Stimulated activated CD4-positive, alpha-beta T cell treated with anti-CD3 and anti-CD28 coated beads, Interleukin-15, amount 100 ng/mL, for 48 hours (primary cell): Measurements from ENCODE around the gene CDK14.

Source experiments
- DNase-seq, 2 donors: peaks; one replicate each; pipeline ENCODE4 v3.0.0-alpha.2; 2020; ENCODE audit warnings: low read depth in 2 of 2

Gene CDK14

GRCh38 chr7:90951986-90952954 lies 356.1 kb downstream of the CDK14 start:
- DNase-seq: no peak

GRCh38 chr7:90955641-90956207 lies 359.6 kb downstream of the CDK14 start:
- DNase-seq: no peak

- no peak for DNase-seq
These were observed 361.8 kb downstream of the CDK14 start for GRCh38 chr7:90957883-90958282.

- no peak for DNase-seq
These were observed 362.5 kb downstream of the CDK14 start for GRCh38 chr7:90958647-90959046.

GRCh38 chr7:90961037-90961725 lies 365.1 kb downstream of the CDK14 start:
- DNase-seq: no peak

GRCh38 chr7:90965211-90965610 lies 369.1 kb downstream of the CDK14 start:
- no peak for DNase-seq

- no peak for DNase-seq
These were observed 370.2 kb downstream of the CDK14 start for GRCh38 chr7:90966346-90966745.

- no peak for DNase-seq
These were observed 372.8 kb downstream of the CDK14 start for GRCh38 chr7:90968871-90969270.

GRCh38 chr7:90972906-90973550 lies 376.9 kb downstream of the CDK14 start:
- no peak for DNase-seq

GRCh38 chr7:90977056-90977455 lies 380.9 kb downstream of the CDK14 start:
- no peak for DNase-seq

GRCh38 chr7:90980545-90980944 lies 384.4 kb downstream of the CDK14 start:
- no peak for DNase-seq

- no peak for DNase-seq
These were observed 386.1 kb downstream of the CDK14 start for GRCh38 chr7:90982228-90982627.

- no peak for DNase-seq
These were observed 388.6 kb downstream of the CDK14 start for GRCh38 chr7:90984692-90985091.

- DNase-seq: no peak
These were observed 392.4 kb downstream of the CDK14 start for GRCh38 chr7:90988516-90988915.

- DNase-seq: no peak
These were observed 393.1 kb downstream of the CDK14 start for GRCh38 chr7:90988996-90989765.

- DNase-seq: no peak
These were observed 398.0 kb downstream of the CDK14 start for GRCh38 chr7:90994121-90994520.

- no peak for DNase-seq
These were observed 398.5 kb downstream of the CDK14 start for GRCh38 chr7:90994601-90995000.

GRCh38 chr7:90995996-90996395 lies 399.9 kb downstream of the CDK14 start:
- DNase-seq: no peak

GRCh38 chr7:90999989-91000979 lies 404.2 kb downstream of the CDK14 start:
- no peak for DNase-seq

- DNase-seq: no peak
These were observed 408.9 kb downstream of the CDK14 start for GRCh38 chr7:91005024-91005423.
